ENCODE measurements around the gene NAT9.

NAT9 gene

DNA sequence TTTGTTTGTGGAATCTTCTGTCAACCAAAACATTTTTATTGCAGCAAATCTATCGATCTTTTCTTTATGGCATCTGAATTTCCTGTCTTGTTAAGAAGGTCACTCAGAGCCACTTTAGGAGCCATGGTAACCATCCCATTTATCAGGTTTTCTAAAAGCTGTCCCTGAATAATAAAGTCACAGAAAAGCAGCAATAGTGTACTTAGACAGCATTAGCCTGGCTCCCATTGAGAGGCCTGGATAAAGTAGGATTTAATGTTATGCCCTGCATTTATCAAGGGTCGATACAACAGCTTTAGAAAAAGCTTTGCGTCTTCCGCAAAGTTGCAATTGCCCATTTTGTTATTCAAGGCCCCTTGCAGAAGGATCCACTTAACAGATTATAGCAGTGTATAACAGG is 53.4 kb downstream of the NAT9 start:
- no peak for DNase-seq

Measured in CD4-positive, alpha-beta T cell treated with Interleukin-1 beta for 1 hour (primary cell).